GM12892 (cell line): ENCODE data around the gene MSRB1.

Source experiments
- POLR2A ChIP-seq: IDR thresholded peaks from 2 replicates; pipeline ENCODE4 v1.6.1; 2011; ENCODE audit warnings: low read depth, low read length, control low read depth
- POLR2AphosphoS5 ChIP-seq: IDR thresholded peaks from 2 replicates; pipeline ENCODE4 v1.6.1; 2011; ENCODE audit warnings: low read depth, low read length, control low read depth
- TAF1 ChIP-seq: IDR thresholded peaks from 2 replicates; pipeline ENCODE4 v1.6.1; 2011; ENCODE audit warnings: low read depth, mild to moderate bottlenecking, control low read depth, low read length, borderline replicate concordance

GRCh38 chr16:1906846-1907165 is 36.2 kb downstream of the MSRB1 start:
- TF ChIP-seq POLR2AphosphoS5 = no peak
- TF ChIP-seq POLR2A = no peak
- no peak for TF ChIP-seq TAF1
